HG03060 (cell line): ENCODE results near the gene REG3G.

Experiments
- ATAC-seq: cut with Tn5 transposase; IDR thresholded peaks from one replicate; pipeline ENCODE4 v1.9.1; 2021; ENCODE audit warnings: low read depth, moderate number of reproducible peaks; ENCODE audit not compliant: unreplicated experiment

REG3G gene

DNA sequence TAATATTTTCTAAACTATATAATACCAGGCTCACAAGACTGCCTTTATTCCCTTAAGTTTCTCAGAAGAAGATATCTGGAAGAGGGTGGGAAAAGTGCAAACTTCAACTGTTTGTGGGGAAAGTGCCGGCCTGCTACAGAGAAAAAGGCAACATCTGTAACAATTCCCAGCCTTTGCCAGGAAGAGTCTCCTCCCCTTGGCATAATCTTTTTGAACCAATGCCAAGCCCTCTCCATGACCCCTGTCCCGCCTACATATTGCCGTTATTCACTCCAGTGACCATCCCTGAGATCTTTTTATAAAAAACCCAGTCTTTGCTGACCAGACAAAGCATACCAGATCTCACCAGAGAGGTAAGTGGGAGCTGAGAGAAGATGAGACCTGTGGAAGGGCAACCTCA lies at the start of gene REG3G:
TSS of gene REG3G (plus strand) at position 282 of the 400 bp plus-strand sequence. CDS start 392 bp downstream, outside the sequence.
- no peak for ATAC-seq

DNA sequence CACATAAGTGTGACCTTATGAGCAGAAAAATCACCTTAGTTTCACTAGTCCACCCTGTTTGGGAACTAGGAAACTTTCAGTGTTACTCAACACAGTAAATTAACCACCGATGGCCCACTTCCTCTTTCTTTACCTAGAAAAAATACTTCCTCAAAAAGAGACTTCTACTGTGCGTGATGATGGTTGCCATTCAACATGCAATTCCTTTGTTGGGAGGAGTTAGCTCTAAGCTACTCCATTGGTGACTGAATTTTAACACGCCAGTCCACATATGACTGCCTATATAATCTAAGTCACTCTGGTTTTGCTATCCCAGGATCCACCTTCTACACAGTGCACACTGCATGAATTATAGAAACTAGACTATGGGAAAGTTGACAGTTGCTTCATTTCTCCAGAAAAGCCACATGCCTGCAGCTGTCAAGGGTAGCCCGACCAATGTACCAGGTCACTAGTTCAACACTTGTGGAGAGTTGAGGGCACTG lies 47.8 kb upstream of the REG3G start:
- peak; percentile 97 for ATAC-seq

DNA sequence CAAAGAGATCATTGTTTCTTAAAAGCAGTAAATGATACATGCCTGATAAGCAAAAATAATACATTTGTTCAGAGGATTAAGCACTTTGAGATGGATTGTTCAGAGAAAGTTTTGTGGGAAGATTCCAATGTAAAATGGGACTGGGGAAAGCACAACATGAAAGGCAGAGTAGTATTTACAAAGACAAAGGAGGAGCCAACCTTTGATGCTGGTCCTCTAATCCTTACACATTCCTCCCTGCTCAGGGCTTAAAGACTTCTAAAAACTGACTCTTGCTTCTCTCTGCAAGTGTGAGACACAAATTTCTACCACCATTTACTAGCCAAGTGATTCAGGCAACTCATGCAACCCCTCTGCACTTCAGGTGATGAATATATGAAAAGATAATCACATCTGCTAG lies 47.2 kb upstream of the REG3G start:
- no peak for ATAC-seq

DNA sequence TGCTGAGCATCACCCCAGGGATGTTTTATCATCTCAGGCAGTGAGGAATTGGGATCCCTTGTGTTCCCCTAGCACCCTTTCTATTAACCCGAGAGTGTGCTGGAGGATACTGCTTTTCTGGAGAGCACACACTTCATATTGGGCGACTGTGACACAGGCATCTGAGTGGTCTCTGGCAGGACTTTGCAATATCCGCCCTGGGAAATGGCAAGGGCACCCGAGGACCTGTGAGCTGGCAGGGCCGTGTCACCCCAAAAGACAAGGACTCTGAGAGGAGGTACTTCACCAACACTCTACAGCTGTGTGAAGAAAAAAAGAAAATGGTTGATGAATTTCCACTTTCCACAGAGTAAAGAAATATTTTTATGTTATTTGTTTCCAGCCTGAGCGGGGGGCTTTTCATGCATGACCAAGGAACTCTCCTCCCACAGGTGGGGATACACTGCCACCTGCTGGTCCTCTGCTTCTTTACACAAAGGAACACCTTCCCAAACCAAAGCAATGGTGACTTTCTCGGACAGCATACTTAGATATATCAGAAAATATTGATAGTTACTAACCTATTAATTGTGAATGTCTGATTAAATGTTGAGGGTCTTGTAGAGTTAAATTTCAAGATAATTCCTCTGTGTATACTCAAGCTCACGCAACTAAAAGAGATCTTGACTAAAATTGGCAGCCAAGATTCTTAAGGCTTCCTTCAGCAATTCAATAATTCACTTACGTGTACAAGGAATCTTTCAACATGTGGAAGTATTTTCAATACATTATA lies 45.9 kb upstream of the REG3G start:
- ATAC-seq, result no peak

DNA sequence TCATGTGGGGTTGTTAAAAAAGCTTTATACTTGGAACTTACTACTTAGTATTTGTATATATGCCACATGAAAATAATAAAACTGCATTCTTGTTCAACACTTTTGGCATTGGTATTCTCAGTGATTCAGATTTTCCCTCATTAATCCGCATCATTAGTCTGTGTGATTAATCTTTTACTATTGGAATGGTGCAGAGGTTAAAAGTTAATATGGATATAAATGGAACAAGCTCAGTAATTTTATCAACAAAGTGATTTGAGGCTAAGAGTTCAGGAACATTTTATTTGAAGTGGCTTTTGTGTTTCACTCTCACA lies 45.4 kb upstream of the REG3G start:
- no peak for ATAC-seq

DNA sequence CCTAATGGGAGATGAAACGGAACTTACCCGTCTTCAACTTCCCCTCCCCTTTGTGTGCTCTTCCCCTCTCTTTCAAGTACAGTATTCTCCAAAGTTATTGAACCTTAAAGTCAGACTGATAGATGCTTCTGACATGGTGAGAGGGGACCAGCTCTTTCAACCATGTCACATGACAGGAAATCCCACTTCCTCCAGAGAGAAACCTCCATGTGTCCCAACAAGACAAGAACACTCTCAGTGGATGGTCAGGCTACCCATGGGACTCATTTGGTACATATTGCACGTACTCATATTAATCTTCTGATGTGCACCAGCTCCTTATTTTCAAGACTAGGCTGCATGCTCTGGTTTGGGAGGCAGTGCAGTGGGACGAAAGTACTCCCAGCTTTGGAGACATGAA lies 44.6 kb upstream of the REG3G start:
- no peak for ATAC-seq

DNA sequence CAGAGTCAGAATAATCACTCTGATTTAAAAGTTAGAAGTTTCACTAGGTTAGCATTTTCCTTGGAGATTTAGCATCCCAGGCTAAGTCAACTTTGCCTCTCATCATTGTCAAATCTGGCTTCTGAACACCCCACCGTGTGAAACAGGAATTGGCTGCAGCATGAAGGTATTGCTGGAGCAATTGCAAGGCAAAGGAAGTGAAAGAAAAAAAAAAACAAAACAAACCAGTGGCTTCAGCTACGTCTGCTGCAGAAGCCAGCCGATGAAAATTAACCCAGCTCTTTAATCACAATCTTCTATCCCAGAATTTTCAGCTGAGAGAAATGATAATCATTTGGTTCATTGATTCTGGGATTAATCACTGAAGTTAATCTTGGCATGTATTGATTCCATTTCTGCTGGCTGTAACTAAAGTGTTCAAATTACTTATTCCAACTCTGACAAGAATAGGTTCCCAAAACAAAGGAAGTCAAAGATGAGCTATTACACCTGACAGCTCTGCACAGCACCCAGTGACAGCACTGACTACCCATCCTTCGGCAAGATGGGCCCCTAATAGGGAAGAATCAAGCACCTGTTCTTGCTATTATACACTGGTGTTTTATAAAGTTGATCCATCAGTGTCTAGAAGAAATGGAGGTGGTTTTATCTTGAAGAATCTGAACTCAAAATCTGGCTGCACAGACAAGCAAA lies 42.7 kb upstream of the REG3G start:
- no peak for ATAC-seq

DNA sequence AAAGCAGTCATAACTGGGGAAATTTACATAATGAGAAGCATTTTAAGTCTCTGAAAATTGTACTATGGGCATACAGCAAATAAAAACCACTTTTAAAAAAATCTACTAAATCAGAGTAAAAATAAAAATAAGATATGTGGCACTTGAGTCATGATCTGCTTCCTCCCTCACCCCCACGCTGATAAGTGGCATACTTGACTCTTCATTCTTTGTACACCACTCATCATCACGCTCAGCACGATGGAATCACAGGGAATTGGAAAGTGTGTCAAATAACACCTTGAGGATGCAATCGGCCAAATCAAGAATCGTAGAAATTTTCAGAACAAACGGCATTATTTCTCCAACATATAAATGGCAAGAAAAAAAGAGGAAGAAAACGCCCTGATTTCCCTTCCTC lies 41.1 kb upstream of the REG3G start:
- ATAC-seq, result no peak

DNA sequence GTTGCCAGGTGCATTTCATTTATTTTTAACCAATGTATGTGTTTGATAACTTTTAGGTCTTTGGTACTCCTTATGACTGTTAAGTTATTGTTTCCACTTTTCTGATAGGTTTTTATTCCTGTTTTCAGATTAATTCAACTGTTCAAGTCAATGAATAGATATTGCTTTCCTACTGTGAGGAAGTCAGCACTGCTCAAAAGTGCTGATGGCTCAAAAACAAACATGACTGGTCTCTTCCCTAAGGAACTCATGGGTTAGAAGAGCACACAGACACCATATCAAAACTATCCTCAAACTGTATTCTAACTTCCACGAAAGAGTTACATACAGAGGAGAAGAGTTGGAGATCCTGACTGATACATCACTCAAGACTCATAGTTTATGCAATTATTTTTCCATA lies 39.9 kb upstream of the REG3G start:
- ATAC-seq, result no peak

DNA sequence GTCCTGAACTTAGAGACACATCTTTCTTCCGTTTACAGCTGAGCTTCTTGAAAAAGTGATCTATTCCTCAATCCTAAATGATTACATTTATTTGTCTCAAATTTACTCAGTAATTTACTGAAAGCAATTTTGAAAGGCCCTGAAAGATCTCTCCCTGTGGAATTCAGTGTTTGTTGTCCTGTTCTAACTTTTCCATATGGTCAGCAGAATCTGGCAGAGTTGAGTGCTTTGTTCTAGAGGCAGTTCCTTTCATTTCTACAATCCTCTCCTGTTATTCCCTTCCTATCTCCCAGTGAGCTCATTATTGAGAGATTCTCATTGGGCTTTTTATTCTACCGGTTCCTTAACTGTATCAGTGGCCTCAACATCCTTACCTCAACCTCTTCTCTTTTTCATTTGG lies 36.5 kb upstream of the REG3G start:
- ATAC-seq, result no peak

DNA sequence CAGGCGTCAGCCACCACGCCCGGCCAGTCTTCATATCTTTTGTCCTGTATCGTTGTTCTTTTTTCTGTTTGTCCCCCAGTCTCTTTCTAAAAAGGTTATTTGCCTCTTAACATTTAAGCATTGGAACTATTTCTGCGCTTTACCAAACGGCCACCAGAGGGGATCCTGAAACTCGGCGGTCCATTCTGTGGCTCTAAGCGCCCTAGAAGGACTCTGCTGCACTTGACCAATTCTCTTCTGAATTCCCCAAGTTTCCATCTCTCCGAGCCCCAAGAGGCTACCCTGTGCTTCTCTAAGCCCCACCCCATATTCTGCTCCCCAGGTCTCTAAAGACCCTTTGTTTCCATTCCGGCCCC lies 33.1 kb upstream of the REG3G start:
- ATAC-seq, result no peak

DNA sequence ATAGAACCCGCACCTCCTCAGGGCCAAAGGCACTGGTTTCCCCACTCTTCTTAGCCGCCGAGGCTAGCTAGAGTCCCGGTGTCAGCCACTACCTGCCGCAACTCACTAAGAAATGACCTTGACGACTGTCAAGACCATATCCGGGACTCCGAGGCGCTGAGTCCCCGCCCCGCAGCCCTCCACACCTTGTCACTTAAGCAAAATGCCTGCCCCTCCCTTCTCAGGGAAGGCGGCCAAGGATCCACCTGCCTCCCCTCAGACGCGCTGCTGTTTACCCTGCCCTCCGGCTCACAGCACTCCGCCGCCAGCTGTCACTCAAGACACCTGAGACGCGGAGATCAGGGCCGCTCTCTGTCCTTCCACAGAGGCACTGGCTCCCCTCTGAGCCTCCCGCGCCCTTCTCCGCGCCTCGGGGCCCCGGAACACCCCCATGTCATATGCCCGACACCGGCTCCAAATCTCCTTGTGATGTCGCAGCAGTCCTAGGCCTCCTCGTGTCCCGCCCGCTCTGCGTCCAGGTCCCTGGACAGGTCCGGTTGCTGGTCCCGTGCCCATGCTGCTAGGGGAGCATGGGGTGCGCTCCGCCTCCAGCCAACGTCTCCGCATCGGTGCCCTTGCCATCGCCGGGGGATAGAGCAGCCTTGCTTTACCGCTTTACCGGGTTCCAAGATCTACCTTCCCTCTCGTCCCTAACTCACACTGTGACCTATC lies 32.5 kb upstream of the REG3G start:
- no peak for ATAC-seq

DNA sequence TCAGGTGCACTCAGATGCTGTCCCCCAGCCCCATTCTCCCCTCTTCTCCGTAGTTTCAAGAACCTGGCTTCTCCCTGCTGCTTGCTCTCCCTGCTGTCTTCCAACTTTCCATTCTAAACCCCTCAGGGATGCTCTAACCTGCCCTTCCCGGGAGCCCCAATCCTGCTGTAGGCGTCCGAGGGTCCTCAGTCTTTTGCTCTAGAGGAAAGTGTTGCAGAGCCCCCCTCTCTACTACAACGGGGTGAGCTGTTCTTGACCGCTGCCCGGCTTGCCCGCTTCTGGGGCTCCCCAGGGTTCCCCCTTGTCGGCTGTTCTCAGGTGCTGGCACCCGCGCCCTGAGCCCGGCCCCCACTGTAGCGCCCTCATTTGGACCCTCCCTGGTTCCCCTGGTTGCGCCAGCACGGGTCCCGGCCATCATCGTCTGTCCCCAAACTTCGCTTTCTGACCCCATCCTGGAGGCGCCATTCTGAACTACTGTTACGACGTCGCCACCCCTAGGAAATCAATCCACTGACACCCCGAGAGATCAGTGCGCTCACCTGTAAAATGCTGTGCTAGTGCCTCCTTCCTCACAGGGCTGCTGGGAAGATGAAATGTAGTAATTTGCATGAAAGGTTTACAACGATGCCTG lies 31.9 kb upstream of the REG3G start:
- no peak for ATAC-seq

DNA sequence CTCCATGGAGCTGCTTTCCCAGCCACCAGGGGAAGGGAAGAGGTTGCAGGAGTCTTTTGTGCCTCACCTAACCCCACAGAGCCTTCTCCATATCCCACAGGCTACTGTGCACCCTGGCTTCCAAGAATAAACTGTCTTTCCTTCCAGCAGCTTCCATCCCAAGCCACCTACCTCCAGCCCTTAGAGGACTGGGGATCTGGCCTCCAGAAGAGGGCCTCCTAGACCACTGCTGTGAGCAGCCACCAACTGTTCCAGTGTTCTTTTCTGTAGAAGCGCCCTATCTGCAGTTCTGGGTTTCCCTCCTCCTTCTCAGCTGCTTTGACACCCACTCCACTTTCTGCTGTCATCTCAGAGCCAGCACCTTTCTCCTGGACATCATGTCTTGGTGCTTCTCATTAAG lies 30.7 kb upstream of the REG3G start:
- ATAC-seq, result no peak

DNA sequence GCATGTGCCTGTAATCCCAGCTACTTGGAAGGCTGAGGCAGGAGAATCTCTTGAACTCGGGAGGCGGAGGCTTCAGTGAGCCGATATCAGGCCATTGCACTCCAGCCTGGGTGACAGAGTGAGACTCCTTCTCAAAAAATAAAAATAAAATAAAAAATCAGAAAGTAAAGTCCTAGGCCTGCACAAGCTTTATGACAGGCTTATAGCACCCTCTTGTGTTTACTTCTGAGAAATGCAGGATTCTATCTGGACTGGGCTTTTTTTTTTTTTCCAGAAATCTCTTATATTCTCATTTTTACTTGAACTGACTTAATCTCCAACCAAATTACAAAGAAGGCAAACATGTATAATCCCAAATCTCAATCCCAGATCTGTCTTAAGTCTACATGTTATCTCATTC lies 26.1 kb upstream of the REG3G start:
- no peak for ATAC-seq

DNA sequence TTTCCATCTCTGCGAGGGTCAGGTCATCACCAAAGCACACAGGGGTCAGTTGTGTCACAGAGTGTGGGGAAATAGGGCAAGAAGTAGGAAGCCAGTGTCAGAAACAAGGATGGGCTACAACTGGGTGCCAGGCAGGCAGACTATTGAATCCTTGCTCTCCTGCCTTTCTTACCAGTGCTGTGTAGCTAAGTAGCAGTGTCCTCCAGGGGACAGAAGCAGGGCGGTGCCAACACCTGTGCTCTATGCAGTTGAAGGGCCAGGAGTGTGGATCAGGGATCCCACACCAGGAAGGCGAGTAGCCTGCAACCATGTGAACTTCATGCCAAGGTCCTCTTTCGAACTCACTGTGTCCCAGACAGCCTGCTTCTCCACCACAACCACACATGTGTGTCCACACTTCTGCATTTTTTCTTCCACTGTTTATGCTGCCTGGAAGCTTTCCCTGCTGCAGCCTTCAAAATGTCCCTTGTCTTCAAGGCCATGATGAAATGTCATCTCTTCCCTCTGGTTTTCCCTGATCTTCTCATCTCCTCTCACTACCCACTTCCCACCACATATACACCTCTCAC lies 25.4 kb upstream of the REG3G start:
- no peak for ATAC-seq

DNA sequence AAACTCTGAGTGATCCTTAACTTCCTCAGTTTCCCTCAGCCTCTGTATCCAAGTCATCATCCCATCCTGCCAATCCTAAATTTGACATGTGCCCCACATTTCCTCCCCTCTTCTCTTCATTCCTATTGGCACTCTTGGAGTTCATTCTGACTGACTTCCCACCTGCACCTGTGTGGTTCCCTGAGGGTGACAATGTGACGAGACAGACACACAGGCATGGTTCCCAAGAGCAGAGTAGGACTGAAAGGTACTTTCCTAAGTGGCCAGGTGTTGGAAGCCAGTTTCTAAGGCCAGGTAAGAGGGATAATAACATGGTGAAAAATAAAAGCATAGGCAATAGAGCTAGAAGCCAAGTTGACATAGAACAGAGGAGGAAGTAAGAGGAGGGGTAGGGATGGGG lies 24.2 kb upstream of the REG3G start:
- ATAC-seq, result no peak

DNA sequence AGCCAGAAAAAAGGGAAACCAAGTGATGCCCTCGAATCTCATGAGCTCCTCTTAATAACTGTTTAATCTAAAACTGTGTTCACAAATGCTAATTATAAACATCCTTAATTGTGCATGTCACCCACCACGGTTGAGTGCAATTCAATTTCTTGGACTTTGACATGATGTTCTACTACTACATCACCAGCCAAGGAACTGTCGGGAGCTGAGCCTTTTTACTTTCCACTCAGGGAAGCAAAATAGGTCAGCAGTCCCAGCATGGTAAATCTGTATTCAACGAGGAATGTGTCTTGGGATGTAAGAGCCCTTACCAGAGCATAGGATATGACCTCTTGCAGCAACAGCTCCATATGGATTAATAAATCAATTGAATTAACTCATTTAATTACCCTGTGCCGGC lies 20.8 kb upstream of the REG3G start:
- no peak for ATAC-seq

DNA sequence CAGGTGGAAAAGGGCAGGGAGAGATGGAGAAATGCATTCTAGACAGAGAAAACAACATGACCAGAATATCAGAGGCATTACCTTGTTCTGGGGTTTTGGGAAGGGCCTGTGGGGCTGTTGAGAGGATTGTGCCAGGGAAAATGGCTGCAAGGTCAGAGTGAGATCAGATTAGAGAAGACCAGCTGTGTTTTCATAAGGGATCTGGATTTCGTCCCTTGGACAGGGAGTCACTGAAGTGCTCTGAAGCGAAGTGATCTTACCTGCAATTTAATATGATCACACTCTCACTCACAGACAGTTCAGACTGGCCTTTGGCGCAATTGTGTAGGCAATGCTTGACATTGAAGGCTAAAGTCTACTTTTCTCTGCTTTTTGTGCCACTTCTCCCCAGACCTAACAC lies 20.3 kb upstream of the REG3G start:
- ATAC-seq, result no peak

DNA sequence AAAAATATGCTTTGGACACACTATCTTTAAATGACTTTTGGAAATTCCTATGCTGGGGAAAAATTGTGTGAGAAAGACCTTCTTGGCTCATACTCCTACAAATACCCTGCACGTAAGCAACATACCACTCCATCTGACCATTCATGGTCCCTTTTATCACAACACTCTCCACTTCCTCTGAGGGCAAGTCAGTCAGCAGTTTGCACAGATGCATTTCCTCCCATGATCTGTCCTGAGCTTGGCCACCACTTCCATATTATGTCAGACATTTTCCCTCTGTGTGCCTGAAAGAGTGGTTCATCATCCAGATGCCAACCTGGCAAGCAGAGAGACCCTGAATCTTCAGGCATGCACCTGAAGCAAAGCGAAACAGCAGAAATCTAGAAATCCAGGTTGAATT lies 16.1 kb upstream of the REG3G start:
- no peak for ATAC-seq

DNA sequence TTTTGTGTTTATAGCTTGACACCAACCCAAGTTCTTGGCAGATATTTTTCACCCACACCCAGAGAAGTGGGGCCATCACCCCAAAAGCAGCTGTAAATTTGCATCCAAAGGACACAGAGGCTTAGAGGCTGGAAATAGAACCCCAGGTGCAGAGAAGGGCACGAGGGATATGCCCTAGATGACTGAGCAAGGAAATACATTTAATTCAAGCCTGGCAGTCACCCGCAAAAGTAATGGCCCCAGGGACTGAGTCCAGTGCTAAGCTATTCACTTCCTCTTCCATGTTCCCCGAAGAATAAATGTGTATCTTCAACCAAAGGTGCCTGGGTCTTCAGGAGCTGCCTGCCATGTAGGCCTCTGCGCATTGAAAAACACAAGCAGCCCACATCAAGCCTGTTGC lies 14.0 kb upstream of the REG3G start:
- no peak for ATAC-seq
